WTC11 (cell line): Measurements from ENCODE around the gene SERPINB13. TPM values are rescaled to one million over a fixed set of nuclear protein-coding genes. Genes with fewer than 3 reads are reported as not detected.

ENCODE experiments used
- ATAC-seq: fragments of 200-7000 bp; cut with Tn5 transposase; 2 replicates; pipeline ENCODE4 v1.10.0; 2021; ENCODE audit warnings: mild to moderate bottlenecking, moderate library complexity
- CTCF ChIA-PET: fragments of 300-600 bp; sonication (Branson Sonifier 250); formaldehyde crosslinking; loops from one replicate; lab custom pipeline; 2021; ENCODE audit warnings: antibody characterized with exemption; lab: Charles Lee
- POLR2A ChIA-PET: fragments of 350-600 bp; sonication (Branson Sonifier 250); formaldehyde crosslinking; loops from one replicate; lab custom pipeline; 2021; ENCODE audit warnings: antibody characterized with exemption; lab: Charles Lee
- DNase-seq: peaks from one replicate; pipeline ENCODE4 v3.0.0; 2021; ENCODE audit warnings: low spot score
- H3K27ac Mint-ChIP-seq: 2 replicates; pipeline ENCODE4 v1.8.0; 2021; ENCODE audit warnings: mixed read lengths
- H3K27me3 Mint-ChIP-seq: 2 replicates; pipeline ENCODE4 v1.8.0; 2021; ENCODE audit warnings: low read depth, mild to moderate bottlenecking, moderate library complexity, mixed read lengths
- H3K36me3 Mint-ChIP-seq: 2 replicates; pipeline ENCODE4 v1.8.0; 2021; ENCODE audit warnings: mixed read lengths
- H3K4me1 Mint-ChIP-seq: 2 replicates; pipeline ENCODE4 v1.8.0; 2022; ENCODE audit warnings: mixed read lengths
- H3K4me3 Mint-ChIP-seq: 2 replicates; pipeline ENCODE4 v1.8.0; 2021; ENCODE audit warnings: mild to moderate bottlenecking, moderate library complexity, mixed read lengths
- H3K9me3 Mint-ChIP-seq: 2 replicates; pipeline ENCODE4 v1.8.0; 2021; ENCODE audit warnings: mixed read lengths
- ATF3 ChIP-seq: sonication (generic); formaldehyde crosslinking; conservative IDR thresholded peaks from 2 replicates; pipeline ENCODE4 v1.8.1; 2022; ENCODE audit warnings: mild to moderate bottlenecking, missing genetic modification reagents
- ETV6 ChIP-seq: sonication (generic); formaldehyde crosslinking; IDR thresholded peaks from 2 replicates; pipeline ENCODE4 v1.8.1; 2022; ENCODE audit warnings: mild to moderate bottlenecking, missing genetic modification reagents
- FOXJ3 ChIP-seq: sonication (generic); formaldehyde crosslinking; IDR thresholded peaks from 2 replicates; pipeline ENCODE4 v1.9.0; 2021; ENCODE audit warnings: missing genetic modification reagents, mild to moderate bottlenecking, borderline replicate concordance
- FOXK1 ChIP-seq: sonication (generic); formaldehyde crosslinking; IDR thresholded peaks from 2 replicates; pipeline ENCODE4 v1.8.0; 2022; ENCODE audit warnings: mild to moderate bottlenecking, moderate library complexity, missing genetic modification reagents
- MLX ChIP-seq: sonication (generic); formaldehyde crosslinking; IDR thresholded peaks from 2 replicates; pipeline ENCODE4 v1.8.1; 2023; ENCODE audit warnings: mild to moderate bottlenecking, missing genetic modification reagents, moderate library complexity
- NFE2L1 ChIP-seq: sonication (generic); formaldehyde crosslinking; IDR thresholded peaks from 2 replicates; pipeline ENCODE4 v1.8.1; 2023; ENCODE audit warnings: missing genetic modification reagents
- NFYB ChIP-seq: sonication (generic); formaldehyde crosslinking; conservative IDR thresholded peaks from 2 replicates; pipeline ENCODE4 v1.8.0; 2022; ENCODE audit warnings: low read depth, missing genetic modification reagents
- NR2C2 ChIP-seq: sonication (generic); formaldehyde crosslinking; IDR thresholded peaks from 2 replicates; pipeline ENCODE4 v1.8.0; 2022; ENCODE audit warnings: mild to moderate bottlenecking, missing genetic modification reagents
- SMAD4 ChIP-seq: sonication (generic); formaldehyde crosslinking; IDR thresholded peaks from 2 replicates; pipeline ENCODE4 v1.8.0; 2022; ENCODE audit warnings: mild to moderate bottlenecking, missing genetic modification reagents
- SP1 ChIP-seq: sonication (generic); formaldehyde crosslinking; conservative IDR thresholded peaks from 2 replicates; pipeline ENCODE4 v1.8.1; 2022; ENCODE audit warnings: missing genetic modification reagents
- STAT6 ChIP-seq: sonication (generic); formaldehyde crosslinking; conservative IDR thresholded peaks from 2 replicates; pipeline ENCODE4 v1.8.1; 2023; ENCODE audit warnings: mild to moderate bottlenecking, low read depth, missing genetic modification reagents, moderate library complexity
- ZMAT4 ChIP-seq: fragments of 250-450 bp; sonication (Bioruptor Pico); IDR thresholded peaks from 2 replicates; pipeline ENCODE4 v1.9.0; 2021; ENCODE audit warnings: mild to moderate bottlenecking
- ZNF232 ChIP-seq: sonication (generic); formaldehyde crosslinking; IDR thresholded peaks from 2 replicates; pipeline ENCODE4 v1.8.0; 2022; ENCODE audit warnings: mild to moderate bottlenecking, missing genetic modification reagents
- ZNF416 ChIP-seq: fragments of 250-450 bp; sonication (Bioruptor Pico); IDR thresholded peaks from 2 replicates; pipeline ENCODE4 v1.9.0; 2021; ENCODE audit warnings: mild to moderate bottlenecking, inconsistent platforms
- ZNF532 ChIP-seq: fragments of 250-450 bp; sonication (Bioruptor Pico); IDR thresholded peaks from 2 replicates; pipeline ENCODE4 v1.9.0; 2021; ENCODE audit warnings: mild to moderate bottlenecking, borderline replicate concordance
- total RNA-seq: library from RNA; stranded (reverse); gene quantifications from 3 replicates; pipeline ENCODE4 v1.2.3, GENCODE V29; 2021
- TF ChIP-seq, protein P1 (sequence below): sonication (generic); formaldehyde crosslinking; IDR thresholded peaks from 2 replicates; pipeline ENCODE4 v1.8.0; 2023; ENCODE audit warnings: missing genetic modification reagents, mild to moderate bottlenecking, borderline replicate concordance
- TF ChIP-seq, protein P2 (sequence below): sonication (generic); formaldehyde crosslinking; IDR thresholded peaks from 2 replicates; pipeline ENCODE4 v1.8.0; 2022; ENCODE audit warnings: mild to moderate bottlenecking, missing genetic modification reagents
- TF ChIP-seq, protein P3 (sequence below): sonication (generic); formaldehyde crosslinking; IDR thresholded peaks from 2 replicates; pipeline ENCODE4 v1.8.1; 2022; ENCODE audit warnings: mild to moderate bottlenecking, moderate library complexity, missing genetic modification reagents

The SERPINB13 gene
- total RNA-seq, 1 experiment from 2014 or later: not detected

GRCh38 chr18:63550068-63550467, 37.1 kb upstream of the SERPINB13 start:
- TF ChIP-seq ETV6 (CRISPR knock-in tag) (no peak), ZNF416 (CRISPR knock-in tag) (no peak), ZNF232 (no peak), SP1 (CRISPR knock-in tag) (no peak), SMAD4 (no peak), ZNF532 (no peak), NFYB (CRISPR knock-in tag) (no peak), MLX (no peak), FOXJ3 (no peak), NFE2L1 (CRISPR knock-in tag) (no peak), STAT6 (no peak), NR2C2 (CRISPR knock-in tag) (no peak), FOXK1 (CRISPR knock-in tag) (no peak), ZMAT4 (no peak), ATF3 (CRISPR knock-in tag) (no peak)
- TF ChIP-seq, protein P1, sequence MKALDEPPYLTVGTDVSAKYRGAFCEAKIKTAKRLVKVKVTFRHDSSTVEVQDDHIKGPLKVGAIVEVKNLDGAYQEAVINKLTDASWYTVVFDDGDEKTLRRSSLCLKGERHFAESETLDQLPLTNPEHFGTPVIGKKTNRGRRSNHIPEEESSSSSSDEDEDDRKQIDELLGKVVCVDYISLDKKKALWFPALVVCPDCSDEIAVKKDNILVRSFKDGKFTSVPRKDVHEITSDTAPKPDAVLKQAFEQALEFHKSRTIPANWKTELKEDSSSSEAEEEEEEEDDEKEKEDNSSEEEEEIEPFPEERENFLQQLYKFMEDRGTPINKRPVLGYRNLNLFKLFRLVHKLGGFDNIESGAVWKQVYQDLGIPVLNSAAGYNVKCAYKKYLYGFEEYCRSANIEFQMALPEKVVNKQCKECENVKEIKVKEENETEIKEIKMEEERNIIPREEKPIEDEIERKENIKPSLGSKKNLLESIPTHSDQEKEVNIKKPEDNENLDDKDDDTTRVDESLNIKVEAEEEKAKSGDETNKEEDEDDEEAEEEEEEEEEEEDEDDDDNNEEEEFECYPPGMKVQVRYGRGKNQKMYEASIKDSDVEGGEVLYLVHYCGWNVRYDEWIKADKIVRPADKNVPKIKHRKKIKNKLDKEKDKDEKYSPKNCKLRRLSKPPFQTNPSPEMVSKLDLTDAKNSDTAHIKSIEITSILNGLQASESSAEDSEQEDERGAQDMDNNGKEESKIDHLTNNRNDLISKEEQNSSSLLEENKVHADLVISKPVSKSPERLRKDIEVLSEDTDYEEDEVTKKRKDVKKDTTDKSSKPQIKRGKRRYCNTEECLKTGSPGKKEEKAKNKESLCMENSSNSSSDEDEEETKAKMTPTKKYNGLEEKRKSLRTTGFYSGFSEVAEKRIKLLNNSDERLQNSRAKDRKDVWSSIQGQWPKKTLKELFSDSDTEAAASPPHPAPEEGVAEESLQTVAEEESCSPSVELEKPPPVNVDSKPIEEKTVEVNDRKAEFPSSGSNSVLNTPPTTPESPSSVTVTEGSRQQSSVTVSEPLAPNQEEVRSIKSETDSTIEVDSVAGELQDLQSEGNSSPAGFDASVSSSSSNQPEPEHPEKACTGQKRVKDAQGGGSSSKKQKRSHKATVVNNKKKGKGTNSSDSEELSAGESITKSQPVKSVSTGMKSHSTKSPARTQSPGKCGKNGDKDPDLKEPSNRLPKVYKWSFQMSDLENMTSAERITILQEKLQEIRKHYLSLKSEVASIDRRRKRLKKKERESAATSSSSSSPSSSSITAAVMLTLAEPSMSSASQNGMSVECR (CRISPR knock-in tag): no peak
- TF ChIP-seq, protein P2, sequence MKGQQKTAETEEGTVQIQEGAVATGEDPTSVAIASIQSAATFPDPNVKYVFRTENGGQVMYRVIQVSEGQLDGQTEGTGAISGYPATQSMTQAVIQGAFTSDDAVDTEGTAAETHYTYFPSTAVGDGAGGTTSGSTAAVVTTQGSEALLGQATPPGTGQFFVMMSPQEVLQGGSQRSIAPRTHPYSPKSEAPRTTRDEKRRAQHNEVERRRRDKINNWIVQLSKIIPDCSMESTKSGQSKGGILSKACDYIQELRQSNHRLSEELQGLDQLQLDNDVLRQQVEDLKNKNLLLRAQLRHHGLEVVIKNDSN: no peak
- TF ChIP-seq, protein P3, sequence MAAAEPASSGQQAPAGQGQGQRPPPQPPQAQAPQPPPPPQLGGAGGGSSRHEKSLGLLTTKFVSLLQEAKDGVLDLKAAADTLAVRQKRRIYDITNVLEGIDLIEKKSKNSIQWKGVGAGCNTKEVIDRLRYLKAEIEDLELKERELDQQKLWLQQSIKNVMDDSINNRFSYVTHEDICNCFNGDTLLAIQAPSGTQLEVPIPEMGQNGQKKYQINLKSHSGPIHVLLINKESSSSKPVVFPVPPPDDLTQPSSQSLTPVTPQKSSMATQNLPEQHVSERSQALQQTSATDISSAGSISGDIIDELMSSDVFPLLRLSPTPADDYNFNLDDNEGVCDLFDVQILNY (CRISPR knock-in tag): no peak
- TF ChIP-seq, all 79 proteins: peak for 0
- ChIA-PET POLR2A (interaction anchor here (0.8 kb wide), 1 partner anchor 15 kb away, joined by 3 read pairs; no protein-coding TSS in a partner anchor), CTCF (interaction anchor here (1.1 to 1.7 kb wide), 3 partner anchors 31 to 43 kb away, joined by 3 to 7 read pairs (median 5); no protein-coding TSS in a partner anchor)
- H3K27ac Mint-ChIP-seq: no peak overlapping the region
- peaks cover 5% of the 10 kb centered on the region for H3K4me1 Mint-ChIP-seq
- H3K27me3 Mint-ChIP-seq: no peaks in the 10 kb centered on the region
- H3K4me3 Mint-ChIP-seq: no peak overlapping the region
- DNase-seq (no peak), ATAC-seq (no peak)
- H3K9me3 Mint-ChIP-seq: no peaks in the 10 kb centered on the region
- H3K36me3 Mint-ChIP-seq: no peaks in the 10 kb centered on the region
